GM19043 (cell line): ENCODE data around the gene AADAC.
"Not testable (repeated sequence)": the region's sequence is repeated elsewhere in the genome, so short reads cannot be mapped to it uniquely, and the experiment has no call there.

Experiments
- ATAC-seq: cut with Tn5 transposase; IDR thresholded peaks from one replicate; pipeline ENCODE4 v1.9.1; 2021; ENCODE audit warnings: low read depth; ENCODE audit not compliant: unreplicated experiment

The AADAC gene

GRCh38 chr3:151813799-151814198 lies at the start of gene AADAC:
TSS of gene AADAC (plus strand) at chr3:151814116. CDS start at chr3:151814163, 47 bp downstream.
- no peak for ATAC-seq

- ATAC-seq: not testable (repeated sequence)
These were observed 49.2 kb upstream of the AADAC start for GRCh38 chr3:151764699-151765098.

- ATAC-seq: no peak
These were observed 48.2 kb upstream of the AADAC start for GRCh38 chr3:151765685-151766084.

GRCh38 chr3:151766454-151766853 lies 47.5 kb upstream of the AADAC start:
- no peak for ATAC-seq

GRCh38 chr3:151768393-151768930 lies 45.5 kb upstream of the AADAC start:
- ATAC-seq: no peak

GRCh38 chr3:151769175-151769574 lies 44.7 kb upstream of the AADAC start:
- ATAC-seq: no peak

GRCh38 chr3:151770956-151771355 lies 43.0 kb upstream of the AADAC start:
- no peak for ATAC-seq

GRCh38 chr3:151772825-151773480 lies 41.0 kb upstream of the AADAC start:
- no peak for ATAC-seq

- no peak for ATAC-seq
These were observed 39.7 kb upstream of the AADAC start for GRCh38 chr3:151774235-151774634.

GRCh38 chr3:151774910-151775309 lies 39.0 kb upstream of the AADAC start:
- no peak for ATAC-seq

GRCh38 chr3:151775314-151776258 lies 38.3 kb upstream of the AADAC start:
- no peak for ATAC-seq

GRCh38 chr3:151776259-151776740 lies 37.6 kb upstream of the AADAC start:
- ATAC-seq: no peak

- ATAC-seq: no peak
These were observed 36.0 kb upstream of the AADAC start for GRCh38 chr3:151777880-151778279.

GRCh38 chr3:151787626-151788025 lies 26.3 kb upstream of the AADAC start:
- no peak for ATAC-seq

GRCh38 chr3:151788401-151788800 lies 25.5 kb upstream of the AADAC start:
- ATAC-seq: no peak

GRCh38 chr3:151789853-151790463 lies 24.0 kb upstream of the AADAC start:
- no peak for ATAC-seq

GRCh38 chr3:151790763-151791162 lies 23.2 kb upstream of the AADAC start:
- ATAC-seq: not testable (repeated sequence)

- ATAC-seq: no peak
These were observed 21.5 kb upstream of the AADAC start for GRCh38 chr3:151792411-151792810.

GRCh38 chr3:151793636-151794035 lies 20.3 kb upstream of the AADAC start:
- ATAC-seq: no peak

- no peak for ATAC-seq
These were observed 19.8 kb upstream of the AADAC start for GRCh38 chr3:151794080-151794479.

GRCh38 chr3:151795276-151795675 lies 18.6 kb upstream of the AADAC start:
- no peak for ATAC-seq
